Mucosa of stomach (tissue), 1 donor: ENCODE results near the gene KRT81.
"Not testable (repeated sequence)": the region's sequence is repeated elsewhere in the genome, so short reads cannot be mapped to it uniquely, and the experiment has no call there.

Experiments
- H3K27me3 ChIP-seq: one replicate; pipeline ENCODE4 v1.7.0; 2013; ENCODE audit warnings: mild to moderate bottlenecking, low read length; ENCODE audit not compliant: control insufficient read depth, insufficient read depth
- H3K36me3 ChIP-seq: one replicate; pipeline ENCODE4 v1.7.0; 2013; ENCODE audit warnings: low read length; ENCODE audit not compliant: control insufficient read depth, insufficient read depth
- H3K4me1 ChIP-seq: one replicate; pipeline ENCODE4 v1.7.0; 2013; ENCODE audit warnings: mild to moderate bottlenecking, low read length; ENCODE audit not compliant: control insufficient read depth, insufficient read depth
- H3K4me3 ChIP-seq: one replicate; pipeline ENCODE4 v1.7.0; 2013; ENCODE audit warnings: low read length
- H3K9ac ChIP-seq: one replicate; pipeline ENCODE4 v1.7.0; 2013; ENCODE audit warnings: mild to moderate bottlenecking, low read length, moderate library complexity
- H3K9me3 ChIP-seq: one replicate; pipeline ENCODE4 v1.7.0; 2013; ENCODE audit warnings: mild to moderate bottlenecking, low read length, moderate library complexity; ENCODE audit not compliant: control insufficient read depth
- donor health status: Pancreatic carcinoma.

KRT81 gene

DNA sequence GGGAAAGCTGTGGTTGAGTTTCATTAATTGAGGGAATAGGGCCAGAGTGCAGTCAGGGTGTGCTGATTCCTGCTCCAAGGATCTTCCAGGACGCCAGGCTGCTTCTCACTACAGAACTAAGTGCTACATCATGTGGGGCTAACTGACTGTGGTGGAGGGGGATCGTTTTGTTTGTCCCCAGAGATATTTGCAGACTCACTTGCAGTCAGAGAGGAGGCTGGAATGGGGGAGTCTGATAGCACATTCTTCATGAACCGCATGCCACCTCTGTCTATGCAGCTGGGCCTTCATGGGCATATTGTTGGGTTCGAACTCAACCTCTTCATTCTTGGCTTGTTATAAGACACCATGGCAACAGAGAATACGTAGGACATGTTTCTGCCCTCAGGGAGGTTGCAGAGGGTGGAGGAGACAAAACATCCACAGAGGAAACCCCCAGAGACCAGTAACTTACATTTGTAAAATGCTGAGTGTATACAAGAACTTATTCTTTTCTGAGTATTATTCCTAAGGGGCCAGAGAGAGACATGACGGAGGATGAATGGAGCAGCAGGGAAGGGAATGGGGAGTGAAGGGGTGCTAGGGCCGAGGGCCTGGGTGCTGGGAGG, 45.3 kb downstream of the KRT81 start:
- H3K4me1 ChIP-seq: peaks cover 70% of the 10 kb centered on the region
- H3K9ac ChIP-seq: peak overlapping the region; percentile 30
- no peaks in the 10 kb centered on the region for H3K9me3 ChIP-seq
- H3K36me3 ChIP-seq: no peaks in the 10 kb centered on the region
- peaks cover 5% of the 10 kb centered on the region for H3K27me3 ChIP-seq
- H3K4me3 ChIP-seq: no peak overlapping the region

DNA sequence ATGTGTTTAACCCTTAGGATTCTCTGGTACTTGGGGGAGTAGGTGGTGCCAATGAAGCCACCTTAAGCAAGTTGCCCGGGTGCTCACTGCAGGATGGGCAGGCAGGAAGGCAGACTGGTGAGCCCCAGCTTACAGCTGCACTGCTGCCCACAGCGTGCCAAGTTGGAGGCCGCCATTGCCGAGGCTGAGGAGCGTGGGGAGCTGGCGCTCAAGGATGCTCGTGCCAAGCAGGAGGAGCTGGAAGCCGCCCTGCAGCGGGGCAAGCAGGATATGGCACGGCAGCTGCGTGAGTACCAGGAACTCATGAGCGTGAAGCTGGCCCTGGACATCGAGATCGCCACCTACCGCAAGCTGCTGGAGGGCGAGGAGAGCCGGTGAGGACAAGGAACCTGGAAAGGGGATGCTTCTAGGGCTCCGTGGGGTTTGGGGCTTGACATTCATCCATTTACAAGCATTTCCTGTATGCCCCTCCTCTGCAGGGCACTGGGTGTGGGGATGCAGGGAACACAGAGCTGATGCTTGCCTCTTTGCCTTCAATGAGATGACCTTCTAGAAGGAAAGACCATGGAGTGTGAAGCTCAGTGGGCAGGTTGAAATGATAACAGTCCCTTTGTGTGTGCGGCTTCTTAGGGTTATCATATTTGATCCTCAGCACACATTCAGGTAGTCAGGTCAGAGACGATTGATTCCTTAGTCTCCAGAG, 45.9 kb downstream of the KRT81 start:
- Histone ChIP-seq H3K9me3 (no peaks in the 10 kb centered on the region), H3K4me3 (no peak overlapping the region), H3K27me3 (peaks cover 5% of the 10 kb centered on the region), H3K9ac (no peak overlapping the region), H3K4me1 (peaks cover 70% of the 10 kb centered on the region), H3K36me3 (no peaks in the 10 kb centered on the region)

DNA sequence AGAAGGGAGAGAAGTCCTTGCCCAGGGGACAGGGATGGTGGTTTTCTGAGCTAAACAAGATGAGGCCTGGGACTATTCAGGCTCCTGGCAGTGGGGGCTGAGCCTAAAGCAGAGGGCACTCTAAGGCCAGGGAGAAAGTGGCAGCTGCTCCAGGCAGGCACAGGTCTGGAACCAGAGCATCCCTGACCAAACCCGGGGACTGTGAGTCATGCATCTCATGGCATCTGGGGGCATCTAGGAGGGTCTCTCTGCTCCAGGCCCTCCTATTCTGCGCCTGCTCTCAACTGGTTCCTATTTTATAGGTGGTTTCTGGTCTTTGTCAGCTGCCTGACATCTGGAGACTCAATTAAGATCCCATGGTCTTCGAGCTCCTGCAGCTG, 46.7 kb downstream of the KRT81 start:
- Histone ChIP-seq H3K9ac (peak overlapping the region; percentile 61), H3K9me3 (no peaks in the 10 kb centered on the region), H3K36me3 (no peaks in the 10 kb centered on the region), H3K27me3 (peaks cover under 1% of the 10 kb centered on the region), H3K4me3 (no peak overlapping the region), H3K4me1 (peaks cover 70% of the 10 kb centered on the region)

DNA sequence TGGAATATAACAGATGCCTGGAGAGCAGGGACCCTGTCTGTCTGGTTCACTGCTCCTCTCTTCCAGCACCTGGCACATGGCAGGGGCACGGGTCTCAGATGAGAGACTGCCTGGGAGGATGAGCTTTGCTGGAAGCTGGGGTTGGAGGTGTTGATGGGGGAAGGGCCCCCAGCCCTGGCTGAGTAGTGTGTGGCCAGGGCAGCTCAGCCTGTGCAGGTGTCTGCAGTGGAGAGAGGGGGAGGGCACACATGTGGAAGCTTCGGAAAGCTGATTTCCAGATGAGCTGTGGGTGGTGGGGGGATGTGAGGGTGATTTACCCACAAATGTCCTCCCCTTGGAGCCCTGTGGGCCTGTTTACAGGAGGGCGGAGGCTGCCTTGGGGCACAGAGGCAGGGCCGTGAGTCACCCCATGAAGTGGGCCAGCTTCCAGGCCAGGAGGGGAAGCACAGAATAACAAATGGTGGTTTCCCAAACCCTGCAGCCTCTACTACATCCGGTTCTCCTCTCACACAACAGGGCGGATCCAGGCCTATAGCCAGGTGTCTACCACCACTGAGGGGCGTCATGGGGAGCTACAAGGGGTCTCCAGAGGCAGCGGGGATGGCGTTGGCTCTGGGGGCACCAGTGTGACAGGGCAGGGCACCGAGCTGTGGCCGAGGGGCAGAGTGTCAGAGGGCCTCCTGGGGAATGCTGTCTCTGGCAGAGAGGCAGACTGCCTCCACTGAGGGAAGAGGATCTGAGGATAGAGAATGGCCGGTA, 47.3 kb downstream of the KRT81 start:
- Histone ChIP-seq H3K4me1 (peaks cover 70% of the 10 kb centered on the region), H3K27me3 (no peaks in the 10 kb centered on the region), H3K36me3 (no peaks in the 10 kb centered on the region), H3K9ac (peak overlapping the region; percentile 61), H3K4me3 (no peak overlapping the region), H3K9me3 (no peaks in the 10 kb centered on the region)

DNA sequence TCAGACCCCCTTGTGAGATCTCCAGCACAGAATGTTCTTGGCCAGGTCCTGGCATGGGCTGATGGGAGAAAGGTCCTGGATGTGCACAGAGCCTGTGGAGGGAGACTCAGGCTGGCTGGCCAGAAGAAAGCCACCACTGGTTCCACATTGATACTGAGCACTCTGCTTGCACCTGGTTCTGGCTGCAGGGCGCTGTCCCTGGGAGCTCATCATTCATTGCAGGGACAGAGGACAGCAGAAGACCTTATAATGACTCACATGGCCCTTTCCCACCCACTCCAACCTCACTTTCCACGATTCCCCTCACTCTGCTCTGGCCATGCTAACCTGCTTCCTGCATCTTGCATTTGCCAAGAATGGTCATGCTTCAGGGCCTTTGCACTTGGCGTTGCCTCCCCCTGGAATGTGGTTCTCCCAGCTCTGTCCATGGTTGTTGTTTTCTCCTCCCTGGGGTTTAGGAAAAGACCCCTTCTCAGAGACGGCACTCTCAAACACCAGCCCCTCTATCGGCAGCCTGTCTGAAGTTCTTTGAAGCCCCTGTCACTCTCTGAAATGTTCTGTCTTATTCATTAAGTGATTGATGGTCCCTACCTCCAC, 48.0 kb downstream of the KRT81 start:
- Histone ChIP-seq H3K36me3 (no peaks in the 10 kb centered on the region), H3K27me3 (no peaks in the 10 kb centered on the region), H3K9ac (peak overlapping the region; percentile 22), H3K9me3 (no peaks in the 10 kb centered on the region), H3K4me1 (peaks cover 63% of the 10 kb centered on the region), H3K4me3 (no peak overlapping the region)

DNA sequence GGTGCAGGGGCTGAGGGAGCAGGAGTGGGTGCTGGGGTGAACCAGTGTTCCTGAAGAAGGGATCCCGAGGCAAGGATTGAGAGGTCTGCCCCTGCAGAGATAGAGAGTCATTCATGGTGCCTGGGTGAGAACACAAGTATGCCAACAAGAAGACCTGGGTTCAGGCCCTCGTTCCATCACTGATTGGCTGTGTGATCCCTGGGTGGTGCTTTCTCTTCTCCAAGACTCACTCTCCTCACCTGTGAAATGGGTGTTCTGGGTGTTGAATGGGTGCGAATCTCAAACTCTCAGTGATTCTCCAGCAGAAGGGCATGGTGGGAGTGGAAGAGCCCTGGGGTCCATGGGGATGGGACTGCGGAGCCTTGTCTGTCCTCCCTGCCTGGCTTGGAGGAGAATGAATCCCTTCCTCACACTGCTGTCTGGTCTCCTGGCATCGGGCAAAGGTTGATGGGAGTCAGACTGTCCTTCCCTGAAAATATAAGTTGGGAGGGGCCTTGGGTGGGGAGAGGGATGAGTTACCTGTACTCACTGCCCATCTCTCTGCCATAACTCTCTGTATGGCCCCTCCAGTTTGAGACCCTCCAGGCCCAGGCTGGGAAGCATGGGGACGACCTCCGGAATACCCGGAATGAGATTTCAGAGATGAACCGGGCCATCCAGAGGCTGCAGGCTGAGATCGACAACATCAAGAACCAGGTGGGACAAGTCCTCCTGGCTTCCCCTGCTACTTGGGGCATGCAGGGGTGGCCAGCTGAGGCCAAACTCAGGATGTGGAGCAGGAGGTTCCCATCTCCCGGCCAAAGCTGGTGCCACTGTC, 48.7 kb downstream of the KRT81 start:
- Histone ChIP-seq H3K9me3 (no peaks in the 10 kb centered on the region), H3K36me3 (no peaks in the 10 kb centered on the region), H3K27me3 (no peaks in the 10 kb centered on the region), H3K4me3 (no peak overlapping the region), H3K4me1 (peaks cover 56% of the 10 kb centered on the region), H3K9ac (no peak overlapping the region)

DNA sequence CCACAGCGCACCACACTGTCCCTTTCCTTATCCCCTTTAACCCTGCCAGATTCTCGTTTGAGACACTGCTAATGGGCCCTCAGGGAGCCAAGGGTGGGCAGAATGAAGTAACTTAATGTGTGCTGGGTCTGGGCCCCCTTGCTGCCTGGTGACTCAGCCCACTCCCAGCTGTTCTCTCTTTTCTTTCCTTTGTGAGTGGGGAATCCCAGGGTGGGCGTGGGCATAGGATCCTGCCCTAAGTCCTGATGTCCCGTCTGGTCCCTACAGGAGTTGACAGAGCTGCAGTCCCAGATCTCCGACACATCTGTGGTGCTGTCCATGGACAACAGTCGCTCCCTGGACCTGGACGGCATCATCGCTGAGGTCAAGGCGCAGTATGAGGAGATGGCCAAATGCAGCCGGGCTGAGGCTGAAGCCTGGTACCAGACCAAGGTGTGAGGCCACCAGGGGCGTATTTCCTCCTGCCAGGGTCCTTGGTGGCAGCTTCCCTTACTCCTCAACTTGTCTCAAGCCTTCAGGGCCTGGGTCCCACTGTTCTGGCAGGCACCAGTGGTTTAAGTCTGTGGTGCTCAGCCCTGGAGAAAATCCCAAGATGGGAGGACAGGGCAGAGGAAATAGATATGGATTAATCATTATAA, 50.0 kb downstream of the KRT81 start:
- H3K4me3 ChIP-seq: no peak overlapping the region
- H3K27me3 ChIP-seq: no peaks in the 10 kb centered on the region
- H3K36me3 ChIP-seq: no peaks in the 10 kb centered on the region
- H3K9me3 ChIP-seq: no peaks in the 10 kb centered on the region
- peaks cover 54% of the 10 kb centered on the region for H3K4me1 ChIP-seq
- H3K9ac ChIP-seq: no peak overlapping the region

DNA sequence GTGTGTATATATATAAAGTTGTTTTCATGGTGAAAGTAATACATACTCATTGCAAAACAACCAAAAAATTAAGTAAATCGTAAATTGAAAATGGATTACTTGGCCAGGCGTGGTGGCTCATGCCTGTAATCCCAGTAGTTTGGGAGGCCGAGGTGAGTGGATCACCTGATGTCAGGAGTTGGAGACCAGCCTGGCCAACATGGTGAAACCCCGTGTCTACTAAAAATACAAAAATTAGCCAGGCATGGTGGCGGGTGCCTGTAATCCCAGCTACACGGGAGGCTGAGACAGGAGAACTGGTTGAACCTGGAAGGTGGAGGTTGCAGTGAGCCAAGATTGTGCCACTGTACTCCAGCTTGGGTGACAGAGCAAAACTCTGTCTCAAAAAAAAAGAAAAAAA, 51.1 kb downstream of the KRT81 start:
- not testable (repeated sequence) for H3K36me3 ChIP-seq, H3K9me3 ChIP-seq, H3K4me3 ChIP-seq, H3K9ac ChIP-seq, H3K27me3 ChIP-seq
- H3K4me1 ChIP-seq: peaks cover 54% of the 10 kb centered on the region

DNA sequence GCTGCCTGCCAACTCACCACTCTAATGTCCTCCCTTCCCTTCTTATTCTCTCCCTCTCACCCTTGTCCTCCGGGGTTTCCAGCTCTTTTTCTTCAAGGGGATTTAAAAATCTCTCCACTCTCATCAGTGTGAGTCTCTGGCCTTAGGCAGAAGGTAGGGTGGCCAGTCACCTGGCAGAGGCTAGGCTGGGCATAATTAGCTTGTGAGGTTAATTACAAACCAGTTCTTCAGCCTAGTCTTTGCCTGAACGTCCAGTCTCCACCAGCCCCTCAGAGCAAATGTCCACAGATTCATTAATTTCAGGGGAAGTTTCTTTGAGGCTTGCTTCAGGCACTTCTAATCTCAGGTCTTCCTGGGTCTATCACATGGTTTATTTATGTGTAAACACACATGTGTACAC, 51.6 kb downstream of the KRT81 start:
- H3K4me3 ChIP-seq: no peak overlapping the region
- H3K9ac ChIP-seq: no peak overlapping the region
- H3K4me1 ChIP-seq: peaks cover 55% of the 10 kb centered on the region
- H3K36me3 ChIP-seq: no peaks in the 10 kb centered on the region
- H3K9me3 ChIP-seq: no peaks in the 10 kb centered on the region
- no peaks in the 10 kb centered on the region for H3K27me3 ChIP-seq

DNA sequence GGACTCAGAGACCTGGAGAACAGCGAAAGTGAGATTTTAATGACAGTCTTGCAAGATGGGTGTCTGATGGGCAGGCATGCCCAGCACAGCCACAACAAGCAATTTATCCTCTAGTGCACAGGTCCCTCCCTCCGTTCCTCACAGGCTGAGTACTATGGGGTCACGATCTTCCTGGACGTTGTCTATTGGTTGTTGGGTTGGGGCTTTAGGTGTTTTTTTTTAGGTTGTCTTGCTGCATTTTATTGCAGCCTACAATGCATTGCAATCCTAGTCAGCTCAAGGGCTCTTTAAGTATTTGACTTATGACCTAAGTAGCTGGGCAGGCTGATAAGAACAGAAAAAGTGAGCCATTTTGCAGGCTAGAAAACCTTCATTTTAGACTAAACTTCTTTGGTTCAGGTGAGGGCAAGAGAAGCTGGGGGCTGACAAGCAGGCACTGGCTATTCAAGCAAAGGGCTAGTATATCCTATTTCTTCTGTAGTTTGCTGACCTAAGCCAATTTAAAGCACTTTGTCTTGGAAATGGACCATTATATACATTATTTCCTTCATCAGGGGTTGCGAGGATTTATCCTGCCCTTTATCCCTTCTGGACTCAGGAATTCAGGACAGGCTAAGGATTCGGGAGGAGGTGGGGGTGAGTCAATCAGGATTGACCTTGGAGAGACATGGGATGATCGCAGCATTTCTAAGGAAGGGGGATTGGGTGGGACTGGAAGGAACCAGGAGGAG, 52.3 kb downstream of the KRT81 start:
- Histone ChIP-seq H3K36me3 (no peaks in the 10 kb centered on the region), H3K9ac (no peak overlapping the region), H3K27me3 (no peaks in the 10 kb centered on the region), H3K4me3 (no peak overlapping the region), H3K9me3 (no peaks in the 10 kb centered on the region), H3K4me1 (peaks cover 54% of the 10 kb centered on the region)
